ENCODE data around the gene ARMCX6. TPM values are rescaled to one million over a fixed set of nuclear protein-coding genes. Genes with fewer than 3 reads are reported as not detected.
A peak's percentile ranks its signal among the peaks of the same experiment; 100 is the strongest.

Gene ARMCX6
- 45.1 and 50.5 TPM in 2 replicates for total RNA-seq

DNA sequence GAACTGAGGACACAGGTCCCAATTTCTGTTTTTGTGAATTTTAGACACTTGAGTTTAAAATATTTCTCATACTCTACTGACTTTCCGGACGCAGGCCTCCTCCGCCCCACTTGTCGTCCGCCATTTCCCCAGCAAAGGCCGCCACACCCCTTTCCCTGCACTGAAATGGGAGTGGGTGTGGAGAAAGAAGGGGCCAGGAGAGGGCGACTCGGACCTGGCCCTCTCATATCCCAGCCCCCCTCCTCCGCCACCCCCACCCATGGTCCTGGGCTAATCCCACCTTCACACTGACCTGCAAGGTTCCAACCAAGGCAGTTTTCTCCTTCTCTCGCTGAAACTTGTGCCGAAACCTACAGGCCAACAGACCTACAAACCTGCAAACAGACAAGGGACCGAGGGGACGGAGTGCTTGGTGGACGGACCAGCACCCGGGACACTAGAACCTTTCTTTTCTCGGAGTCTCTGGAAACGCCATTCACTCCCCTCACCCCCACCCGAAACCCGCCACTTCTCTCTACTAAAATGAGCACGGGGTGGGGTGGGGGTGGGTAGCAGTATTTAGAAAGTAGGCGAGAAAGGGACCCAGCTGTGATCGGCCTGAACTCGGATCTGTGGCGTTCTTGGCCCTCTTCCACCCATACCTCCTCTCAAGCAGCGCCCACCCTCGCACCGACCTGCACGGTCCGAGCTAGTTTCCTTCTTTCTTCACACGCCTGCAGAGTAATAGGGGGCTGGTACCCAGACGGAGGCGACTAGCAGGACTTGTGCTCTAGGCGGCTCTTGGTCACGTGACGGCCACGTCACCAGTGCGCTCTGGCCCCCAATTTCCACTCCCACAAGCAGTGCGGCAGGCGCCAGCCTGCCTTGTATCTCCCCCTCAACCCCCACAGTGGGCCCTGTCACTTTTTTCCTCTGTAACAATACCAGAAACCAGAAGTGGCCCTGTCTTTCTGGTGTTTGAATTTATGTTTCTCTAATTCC is at the start of gene ARMCX6:
ARMCX6 (minus strand) TSS at position 790 of the 981 bp plus-strand sequence. CDS start 1,380 bp downstream, outside the sequence.
- intact Hi-C loops (cut with micrococcal nuclease) = loop anchor here (5.0 kb wide), 3 partner anchors 140 to 200 kb away; no protein-coding TSS in a partner anchor
- Mint-ChIP-seq H3K4me1 (peaks cover 4% of the 10 kb centered on the region), H3K9me3 (no peaks in the 10 kb centered on the region), H3K4me3 (peak within 1 kb of the TSS; percentile 91), H3K27ac (peak within 1 kb of the TSS; percentile 91), H3K27me3 (no peaks in the 10 kb centered on the region), H3K36me3 (ENCODE audit: low read depth) (peaks cover 8% of the 10 kb centered on the region)
- DNase-seq (peak; percentile 60), ATAC-seq (ENCODE audit: low read depth) (peak; percentile 86)
- ChIA-PET POLR2A (interaction anchor here (0.5 to 1.1 kb wide), 3 partner anchors 200 to 314 kb away, joined by 3 to 7 read pairs (median 3); partner anchors contain the start of gene ZMAT1), CTCF (no interaction called here)
- TF ChIP-seq, protein P1, sequence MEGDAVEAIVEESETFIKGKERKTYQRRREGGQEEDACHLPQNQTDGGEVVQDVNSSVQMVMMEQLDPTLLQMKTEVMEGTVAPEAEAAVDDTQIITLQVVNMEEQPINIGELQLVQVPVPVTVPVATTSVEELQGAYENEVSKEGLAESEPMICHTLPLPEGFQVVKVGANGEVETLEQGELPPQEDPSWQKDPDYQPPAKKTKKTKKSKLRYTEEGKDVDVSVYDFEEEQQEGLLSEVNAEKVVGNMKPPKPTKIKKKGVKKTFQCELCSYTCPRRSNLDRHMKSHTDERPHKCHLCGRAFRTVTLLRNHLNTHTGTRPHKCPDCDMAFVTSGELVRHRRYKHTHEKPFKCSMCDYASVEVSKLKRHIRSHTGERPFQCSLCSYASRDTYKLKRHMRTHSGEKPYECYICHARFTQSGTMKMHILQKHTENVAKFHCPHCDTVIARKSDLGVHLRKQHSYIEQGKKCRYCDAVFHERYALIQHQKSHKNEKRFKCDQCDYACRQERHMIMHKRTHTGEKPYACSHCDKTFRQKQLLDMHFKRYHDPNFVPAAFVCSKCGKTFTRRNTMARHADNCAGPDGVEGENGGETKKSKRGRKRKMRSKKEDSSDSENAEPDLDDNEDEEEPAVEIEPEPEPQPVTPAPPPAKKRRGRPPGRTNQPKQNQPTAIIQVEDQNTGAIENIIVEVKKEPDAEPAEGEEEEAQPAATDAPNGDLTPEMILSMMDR (IDR thresholded peaks at IDR 0.05) = no peak

DNA sequence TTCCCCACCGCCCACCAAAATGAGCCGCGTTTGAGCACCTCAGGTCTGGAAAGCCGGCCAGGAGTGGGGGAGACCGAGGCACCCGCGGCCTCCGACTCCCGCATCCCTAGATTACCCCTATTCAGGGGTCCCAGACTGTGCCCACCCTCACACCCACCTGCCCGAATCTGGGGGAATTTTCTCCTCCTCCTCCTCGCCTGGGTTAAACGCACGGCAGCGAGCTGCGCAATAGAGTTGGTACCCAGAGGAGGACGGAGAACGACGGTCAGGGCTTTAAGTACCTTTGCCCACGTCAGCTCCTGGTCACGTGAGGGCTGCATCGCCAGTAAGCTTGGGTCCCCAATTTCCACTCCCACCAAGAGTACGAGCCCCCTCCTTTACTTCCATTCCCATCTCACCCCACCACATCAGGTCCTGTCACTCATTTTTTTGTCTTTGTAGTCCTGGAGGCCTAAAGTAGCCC is 41.8 kb upstream of the ARMCX6 start, which contains the start of gene ARMCX2:
ARMCX2 (minus strand) TSS at position 250 of the 463 bp plus-strand sequence. CDS start 2,262 bp downstream, outside the sequence.
- Mint-ChIP-seq H3K9me3 (no peaks in the 10 kb centered on the region), H3K4me1 (peaks cover 20% of the 10 kb centered on the region), H3K27me3 (peaks cover 2% of the 10 kb centered on the region), H3K4me3 (peak within 1 kb of the TSS; percentile 84), H3K27ac (peak within 1 kb of the TSS; percentile 56), H3K36me3 (ENCODE audit: low read depth) (no peaks in the 10 kb centered on the region)
- ChIA-PET POLR2A (interaction anchor here (0.6 to 1.3 kb wide), 3 partner anchors 22 to 272 kb away, joined by 3 to 6 read pairs (median 3); partner anchors contain the start of gene ZMAT1), CTCF (no interaction called here)
- TF ChIP-seq, protein P1 (IDR thresholded peaks at IDR 0.05) = no peak
- intact Hi-C loops (cut with micrococcal nuclease) = no loop called here
- ATAC-seq (ENCODE audit: low read depth) (peak; percentile 43), DNase-seq (no peak)

DNA sequence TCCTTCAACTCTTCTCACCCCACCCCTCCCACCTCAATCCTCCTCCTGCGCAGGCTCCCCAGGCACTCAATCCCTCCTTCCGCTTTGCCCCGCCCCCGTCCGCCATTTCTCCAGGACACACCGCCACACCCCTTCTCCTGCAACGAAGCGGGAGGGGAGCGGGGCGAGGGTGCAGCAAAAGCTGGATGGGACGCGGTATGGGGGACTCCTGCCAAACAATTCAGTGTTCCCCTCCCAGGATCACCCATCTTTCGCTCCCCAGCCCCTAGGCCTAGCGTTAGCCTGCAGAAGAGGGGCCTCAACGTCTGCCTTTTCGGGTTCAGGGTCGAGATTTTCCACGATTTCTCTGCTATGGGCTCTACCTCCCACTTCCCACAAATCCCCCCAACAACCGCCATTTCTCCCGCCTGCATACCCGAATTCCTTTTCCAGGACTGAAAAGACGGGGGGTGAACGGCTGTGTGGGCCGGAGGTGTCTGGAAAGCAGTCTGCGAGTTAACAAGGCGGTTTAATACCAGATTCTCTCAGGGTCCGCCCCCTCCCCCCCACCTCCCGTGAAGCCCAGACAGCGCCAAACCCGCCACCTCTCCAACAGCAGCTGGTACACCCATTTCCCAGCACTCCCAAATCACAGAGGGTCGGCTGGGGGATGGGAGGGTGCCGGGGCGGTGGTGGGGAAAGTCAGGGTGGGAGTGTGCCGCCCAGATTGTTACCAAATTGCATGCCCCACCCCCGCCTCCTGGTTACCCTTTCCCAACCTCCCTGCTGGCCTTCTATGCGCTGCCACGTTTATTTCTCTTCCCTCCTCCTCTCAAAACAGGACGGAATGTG is 41.1 kb upstream of the ARMCX6 start:
- Mint-ChIP-seq H3K27ac (peak overlapping the region; percentile 56), H3K9me3 (no peaks in the 10 kb centered on the region), H3K4me3 (peak overlapping the region; percentile 84), H3K36me3 (ENCODE audit: low read depth) (no peaks in the 10 kb centered on the region), H3K27me3 (peaks cover 2% of the 10 kb centered on the region), H3K4me1 (peaks cover 20% of the 10 kb centered on the region)
- ChIA-PET CTCF (no interaction called here), POLR2A (interaction anchor here (0.6 to 1.3 kb wide), 3 partner anchors 21 to 273 kb away, joined by 3 to 6 read pairs (median 3); partner anchors contain the start of gene ZMAT1)
- intact Hi-C loops (cut with micrococcal nuclease) = no loop called here
- ATAC-seq (ENCODE audit: low read depth) = peak; percentile 78
- DNase-seq = peak; percentile 23
- TF ChIP-seq, protein P1 (IDR thresholded peaks at IDR 0.05) = no peak

DNA sequence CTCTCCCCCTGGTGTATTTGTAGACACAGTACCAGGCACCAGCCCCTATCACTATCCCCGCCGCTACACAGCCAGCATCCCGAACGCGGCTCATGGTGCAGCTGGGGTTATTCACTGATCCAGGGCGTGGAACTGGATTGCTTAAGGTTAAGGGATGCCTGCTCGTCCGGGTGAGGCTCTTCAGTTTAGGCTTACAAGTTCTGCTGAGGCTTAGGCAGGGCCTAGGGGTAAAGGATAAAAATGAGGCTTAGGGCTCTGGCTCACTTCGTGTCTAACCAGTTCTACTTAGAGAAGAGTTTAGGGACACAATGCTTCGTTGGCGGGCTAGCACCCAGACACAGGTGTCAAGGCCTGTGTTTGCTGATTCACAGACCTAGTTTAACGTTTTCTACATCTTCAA is 39.7 kb upstream of the ARMCX6 start:
- ATAC-seq (ENCODE audit: low read depth) = no peak
- Mint-ChIP-seq H3K27ac (no peak overlapping the region), H3K27me3 (peaks cover 2% of the 10 kb centered on the region), H3K4me1 (peaks cover 20% of the 10 kb centered on the region), H3K9me3 (no peaks in the 10 kb centered on the region), H3K36me3 (ENCODE audit: low read depth) (no peaks in the 10 kb centered on the region), H3K4me3 (no peak overlapping the region)
- ChIA-PET POLR2A (no interaction called here), CTCF (no interaction called here)
- intact Hi-C loops (cut with micrococcal nuclease) = no loop called here
- TF ChIP-seq, protein P1 (IDR thresholded peaks at IDR 0.05) = no peak
- no peak for DNase-seq

Data from activated B cell treated with CpG ODN at 0.5 μM for 24 hours (primary cell).